Esophagus mucosa (tissue), 1 donor: Measurements from ENCODE around the gene PDXK. TPM values are rescaled to one million over a fixed set of nuclear protein-coding genes. Genes with fewer than 3 reads are reported as not detected.

Experiments used
- ATAC-seq: fragments of 200-7000 bp; cut with Tn5 transposase; one replicate; pipeline ENCODE4 v1.9.1; 2020
- total RNA-seq: library from RNA; stranded (reverse); gene quantifications from one replicate; pipeline ENCODE4 v1.2.4, GENCODE V29; 2023
- donor health status: DM: yes; HTN: yes; CAD: no.

The PDXK gene
- total RNA-seq, 1 donor from 2014 or later = 134 TPM

DNA sequence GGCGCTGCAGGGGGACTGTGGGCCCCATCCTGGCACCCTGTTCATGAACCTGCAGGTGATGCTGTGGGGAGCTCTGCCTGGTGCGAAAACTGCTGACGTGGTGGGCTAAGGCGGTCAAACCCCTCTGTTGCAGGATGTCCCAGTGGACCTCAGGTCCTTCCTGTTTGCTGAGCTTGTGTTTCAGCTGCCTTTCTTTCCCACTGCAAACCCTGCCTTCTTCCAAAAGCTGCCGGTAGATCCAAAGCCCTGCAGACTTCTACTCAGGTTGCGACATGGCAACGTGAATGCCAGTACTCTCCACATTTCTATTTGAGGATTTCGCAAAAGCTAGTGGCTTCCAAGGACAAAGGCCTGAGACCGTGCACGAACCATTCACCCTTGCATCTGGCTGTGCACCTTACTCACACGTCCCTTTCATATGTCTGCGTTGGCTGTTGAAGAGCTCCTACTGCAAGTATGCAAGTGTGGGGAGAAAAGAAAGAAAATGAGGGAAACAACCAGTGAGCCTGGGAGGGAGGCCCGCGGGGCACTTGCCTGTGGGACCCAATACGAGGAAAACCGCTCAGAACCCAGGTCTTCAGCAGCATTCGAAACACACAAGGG, 64.3 kb downstream of the PDXK start:
- peak; percentile 5 for ATAC-seq

DNA sequence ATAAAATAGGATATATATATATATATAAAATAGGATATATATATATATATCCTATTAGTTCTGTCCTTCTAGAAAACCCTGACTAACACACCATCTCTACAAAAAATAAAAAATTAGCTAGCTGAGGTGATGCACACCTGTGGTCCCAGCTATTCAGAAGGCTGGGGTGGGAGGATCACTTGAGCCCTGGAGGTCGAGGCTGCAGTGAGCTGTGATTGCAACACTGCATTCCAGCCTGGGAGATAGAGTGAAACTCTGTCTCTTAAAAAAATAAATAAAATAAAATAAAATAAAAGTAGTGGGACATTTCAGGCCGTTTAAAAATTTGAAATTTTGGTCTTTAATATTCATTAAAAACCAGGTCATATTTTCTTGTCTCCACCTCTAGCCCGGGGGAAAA, 66.2 kb downstream of the PDXK start:
- ATAC-seq = no peak

DNA sequence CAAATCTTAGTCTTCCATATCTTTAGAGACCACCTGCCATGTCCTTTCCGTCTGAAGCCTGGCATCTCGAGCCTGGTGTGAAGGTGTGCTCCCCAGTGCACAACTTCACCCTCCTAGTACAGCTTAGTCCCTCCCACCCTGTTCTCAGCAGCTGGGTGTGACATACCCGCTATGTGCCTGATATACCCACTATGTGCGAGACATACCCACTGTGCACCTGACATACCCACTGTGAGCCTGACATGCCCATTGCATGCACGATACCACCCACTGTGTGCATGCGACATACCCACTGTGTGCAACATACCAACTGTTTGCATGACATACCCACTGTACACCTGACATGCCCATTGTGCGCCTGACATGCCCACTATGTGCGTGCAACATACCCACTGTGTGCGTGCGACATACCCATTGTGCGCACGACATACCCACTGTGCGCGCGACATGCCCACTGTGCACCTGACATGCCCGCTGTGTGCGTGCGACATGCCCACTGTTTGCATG, 67.4 kb downstream of the PDXK start:
- peak; percentile 41 for ATAC-seq

DNA sequence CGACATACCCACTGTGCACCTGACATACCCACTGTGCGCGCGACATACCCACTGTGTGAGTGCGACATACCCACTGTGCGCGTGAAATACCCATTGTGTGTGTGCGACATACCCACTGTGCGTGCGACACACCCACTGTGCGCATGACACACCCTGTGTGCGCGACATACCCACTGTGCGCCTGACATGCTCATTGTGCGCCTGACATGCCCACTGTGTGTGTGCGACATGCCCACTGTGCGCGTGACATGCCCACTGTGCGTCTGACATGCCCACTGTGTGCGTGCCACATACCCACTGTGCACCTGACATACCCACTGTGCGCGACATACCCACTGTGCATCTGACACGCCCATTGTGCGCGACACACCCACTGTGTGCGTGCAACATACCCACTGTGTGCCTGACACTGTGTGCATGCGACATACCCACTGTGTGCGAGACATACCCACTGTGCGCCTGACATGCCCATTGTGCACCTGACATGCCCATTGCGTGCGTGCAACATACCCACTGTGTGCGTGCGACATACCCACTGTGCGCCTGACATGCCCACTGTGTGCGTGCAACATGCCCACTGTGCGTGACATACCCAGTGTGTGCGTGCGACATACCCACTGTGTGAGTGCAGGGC, 68.0 kb downstream of the PDXK start:
- ATAC-seq = peak; percentile 34

DNA sequence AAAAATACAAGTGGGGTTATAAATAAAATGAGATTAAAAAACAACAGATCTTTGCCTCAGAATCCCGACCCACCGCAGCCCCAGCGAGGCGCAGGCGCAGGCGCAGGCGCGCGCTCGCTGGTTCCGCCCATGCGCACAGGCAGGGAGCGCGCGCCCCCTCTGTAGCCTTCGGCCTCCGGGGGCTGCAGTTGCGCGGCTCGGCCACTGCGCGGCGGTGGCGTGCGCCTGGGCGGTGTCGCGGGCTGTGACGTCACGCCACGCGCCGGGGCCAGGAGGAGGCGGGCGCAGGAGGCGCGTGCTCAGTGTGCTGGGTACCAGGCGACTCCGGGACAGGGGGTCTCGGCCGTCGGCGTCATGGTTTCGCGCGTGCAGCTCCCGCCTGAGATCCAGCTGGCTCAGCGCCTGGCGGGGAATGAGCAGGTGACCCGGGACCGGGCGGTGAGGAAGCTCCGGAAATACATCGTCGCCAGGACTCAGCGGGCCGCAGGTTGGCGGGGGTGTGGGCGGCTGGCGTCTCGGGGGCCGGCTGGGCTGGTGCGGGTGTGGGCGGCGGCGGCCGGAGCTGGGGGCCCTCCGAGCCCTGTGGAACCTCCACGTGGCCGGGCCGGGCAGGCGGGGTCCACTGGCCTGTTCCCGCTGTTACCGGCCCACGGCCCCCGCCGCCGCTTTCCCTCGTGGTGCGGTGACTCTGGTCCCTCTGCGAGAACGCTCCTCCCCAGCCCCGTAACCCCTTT, 70.5 kb downstream of the PDXK start, which contains the start of gene RRP1:
Gene RRP1, plus strand, starts transcription at position 302 of the 734 bp plus-strand sequence. Its CDS starts 53 bp downstream, at position 355.
- ATAC-seq = peak; percentile 84

DNA sequence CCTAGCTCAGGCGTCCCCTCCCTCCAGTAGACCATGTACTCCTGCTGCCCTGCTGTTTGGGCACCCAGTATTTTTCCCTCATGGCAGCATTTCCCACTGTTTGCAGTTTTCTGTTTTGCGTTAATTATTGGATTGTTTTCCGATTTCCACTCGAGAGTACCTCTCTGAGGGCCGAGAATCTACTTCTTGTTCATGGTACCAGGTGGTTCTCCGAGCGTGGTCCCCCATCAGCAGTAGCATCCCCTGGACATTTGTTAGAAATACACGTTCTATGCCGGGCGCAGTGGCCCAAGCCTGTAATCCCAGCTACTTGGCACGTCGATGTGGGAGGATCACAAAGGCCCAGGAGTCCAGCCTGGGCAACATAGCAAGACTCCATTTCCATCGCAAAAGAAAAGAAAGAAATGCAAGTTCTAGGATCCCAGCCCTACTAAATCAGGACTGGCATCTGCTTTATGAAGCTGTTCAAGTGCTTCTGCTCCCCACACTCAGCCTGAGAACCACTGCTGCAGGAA, 71.1 kb downstream of the PDXK start:
- ATAC-seq = no peak

DNA sequence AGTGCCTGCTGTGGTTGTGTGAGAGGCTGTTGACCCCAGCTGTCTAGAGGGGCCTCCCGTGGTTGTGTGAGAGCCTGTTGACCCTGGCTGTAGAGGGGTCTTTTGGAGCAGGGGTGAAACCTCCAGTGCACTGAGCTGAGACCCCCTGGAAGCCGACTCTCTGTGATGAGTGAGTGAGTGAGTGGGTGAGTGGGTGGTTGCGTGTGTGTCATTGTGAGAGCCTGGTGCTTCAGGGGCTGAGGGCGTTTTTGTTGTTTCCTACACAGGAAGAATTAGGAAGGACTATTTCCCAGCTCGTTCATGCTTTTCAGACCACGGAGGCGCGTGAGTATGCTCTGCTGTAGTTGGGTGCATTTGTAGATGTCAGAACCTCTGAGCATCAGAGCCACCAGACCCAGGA, 73.5 kb downstream of the PDXK start:
- ATAC-seq = no peak

DNA sequence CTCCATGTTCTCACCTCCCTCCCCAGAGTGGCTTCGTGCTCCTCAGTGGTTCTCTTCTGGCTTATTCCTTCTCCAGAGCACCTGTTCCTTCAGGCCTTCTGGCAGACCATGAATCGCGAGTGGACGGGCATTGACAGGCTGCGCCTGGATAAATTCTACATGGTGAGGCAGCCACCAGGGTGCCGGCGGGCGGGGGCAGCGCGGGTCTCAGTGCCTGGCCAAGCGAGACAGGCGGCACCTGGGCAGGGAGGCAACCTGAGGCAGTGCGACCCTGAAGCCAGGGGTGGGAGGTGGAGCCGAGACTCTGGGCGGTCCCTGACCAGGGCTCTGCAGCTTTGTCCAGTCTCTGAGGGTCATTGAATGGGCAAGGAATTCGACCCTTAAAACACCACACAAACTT, 74.3 kb downstream of the PDXK start:
- ATAC-seq = no peak

DNA sequence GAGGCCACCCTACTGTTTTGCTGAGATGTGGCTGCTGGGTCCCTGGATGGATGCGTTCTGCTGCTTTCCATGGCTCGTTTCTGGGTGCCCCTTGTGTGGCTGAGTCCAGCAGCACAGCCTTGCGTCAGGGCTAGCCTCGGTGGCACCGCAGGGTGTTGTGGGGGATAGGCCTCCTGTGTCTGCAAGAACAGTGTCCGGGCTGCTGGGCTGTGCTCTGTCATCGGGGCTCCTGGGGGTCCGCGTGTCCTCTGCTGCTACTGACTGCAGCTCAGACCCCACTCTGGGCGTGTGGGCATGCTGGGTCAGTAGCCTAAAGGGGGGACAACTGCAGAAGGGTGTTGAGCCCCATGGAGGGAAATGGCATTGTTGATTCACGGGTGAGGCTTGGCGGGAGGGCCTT, 75.4 kb downstream of the PDXK start:
- ATAC-seq = no peak

DNA sequence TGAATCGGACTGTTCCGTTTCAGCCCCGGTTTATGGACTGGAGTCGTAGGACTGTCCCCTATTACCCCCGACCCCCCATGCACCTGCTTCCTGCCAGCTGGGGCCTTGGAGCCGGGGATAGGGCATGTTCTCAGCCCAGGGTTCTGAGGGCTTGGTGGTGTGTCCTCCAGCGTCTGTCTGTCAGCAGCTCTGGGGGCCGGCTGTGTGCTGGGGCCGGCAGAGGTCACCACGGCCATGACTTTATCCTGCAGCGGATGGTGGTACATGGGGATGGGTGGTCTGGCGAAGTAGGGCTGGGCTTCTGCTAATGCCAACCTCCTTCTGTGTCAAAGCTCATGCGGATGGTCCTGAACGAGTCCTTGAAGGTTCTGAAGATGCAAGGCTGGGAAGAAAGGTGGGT, 75.9 kb downstream of the PDXK start:
- ATAC-seq = no peak

DNA sequence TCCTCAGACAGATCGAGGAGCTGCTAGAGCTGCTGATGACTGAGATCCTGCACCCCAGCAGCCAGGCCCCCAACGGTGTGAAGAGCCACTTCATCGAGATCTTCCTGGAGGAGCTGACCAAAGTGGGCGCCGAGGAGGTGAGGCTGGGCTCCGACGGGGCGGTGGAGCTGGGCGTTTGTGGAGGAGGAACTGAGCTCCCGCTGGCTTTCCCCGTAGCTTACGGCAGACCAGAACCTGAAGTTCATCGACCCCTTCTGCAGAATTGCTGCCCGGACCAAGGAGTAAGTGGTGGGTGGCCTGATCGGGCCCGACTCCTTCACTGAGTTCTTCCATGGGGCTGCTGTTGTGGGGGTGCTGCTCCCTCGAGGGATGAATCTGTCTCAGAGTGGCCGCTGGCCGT, 78.5 kb downstream of the PDXK start:
- ATAC-seq = no peak

DNA sequence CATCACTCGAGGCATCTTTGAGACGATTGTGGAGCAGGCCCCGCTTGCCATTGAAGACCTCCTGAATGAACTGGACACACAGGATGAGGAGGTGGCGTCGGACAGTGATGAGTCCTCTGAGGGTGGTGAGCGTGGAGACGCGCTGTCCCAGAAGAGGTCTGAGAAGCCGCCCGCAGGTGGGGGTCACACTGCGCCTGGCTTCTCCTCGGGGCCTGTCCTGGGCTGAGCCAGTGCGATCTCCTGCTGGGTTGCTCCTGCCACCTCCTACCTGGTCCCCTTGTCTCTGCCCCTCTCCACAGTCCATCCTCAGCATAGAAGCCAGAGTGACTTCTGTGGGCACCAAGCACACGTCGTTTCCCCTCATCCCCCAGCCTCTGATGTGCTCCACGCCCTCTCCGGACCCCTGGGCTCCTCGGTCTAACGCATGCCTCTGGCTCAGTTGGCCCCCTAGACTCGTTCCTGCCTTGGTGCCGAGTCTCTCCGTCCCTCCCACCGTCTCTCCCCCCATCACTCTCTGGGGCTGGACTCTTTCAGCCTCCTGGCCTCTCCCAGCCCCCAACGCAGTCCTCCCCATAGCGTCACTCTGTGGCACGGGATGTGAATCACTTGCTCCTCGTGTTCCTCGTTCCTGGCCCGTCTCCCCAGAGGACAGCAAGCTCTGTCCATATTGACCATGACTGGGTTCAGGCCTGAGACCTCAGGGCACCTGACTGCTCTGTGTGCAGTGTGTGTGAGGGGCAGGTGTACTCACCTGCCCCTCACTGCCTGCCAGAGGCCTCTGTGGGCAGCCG, 79.2 kb downstream of the PDXK start:
- ATAC-seq = no peak

DNA sequence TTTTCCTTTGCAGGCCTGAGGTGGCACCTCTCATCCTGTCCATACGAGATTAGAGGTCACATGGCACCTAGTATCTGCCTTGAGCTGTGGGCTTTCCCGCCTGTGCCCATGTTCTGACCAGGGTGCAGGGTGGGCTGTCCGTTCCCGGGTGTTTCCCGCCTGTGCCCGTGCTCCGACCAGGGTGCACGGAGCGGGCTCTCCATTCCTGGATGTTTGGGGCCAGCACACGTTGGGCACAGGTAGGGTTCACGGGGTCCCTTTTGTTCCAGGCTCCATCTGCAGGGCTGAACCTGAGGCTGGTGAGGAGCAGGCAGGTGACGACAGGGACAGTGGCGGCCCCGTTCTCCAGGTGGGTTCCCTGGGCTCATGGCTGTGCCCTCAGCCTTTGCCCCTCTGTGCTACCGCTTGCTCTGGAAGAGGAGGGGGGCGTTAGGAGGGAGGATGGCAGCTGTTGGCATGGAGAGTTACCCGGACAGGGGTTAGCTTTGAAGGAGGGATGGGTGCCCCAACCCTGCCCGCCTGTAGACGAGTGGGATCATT, 80.4 kb downstream of the PDXK start:
- ATAC-seq = no peak

DNA sequence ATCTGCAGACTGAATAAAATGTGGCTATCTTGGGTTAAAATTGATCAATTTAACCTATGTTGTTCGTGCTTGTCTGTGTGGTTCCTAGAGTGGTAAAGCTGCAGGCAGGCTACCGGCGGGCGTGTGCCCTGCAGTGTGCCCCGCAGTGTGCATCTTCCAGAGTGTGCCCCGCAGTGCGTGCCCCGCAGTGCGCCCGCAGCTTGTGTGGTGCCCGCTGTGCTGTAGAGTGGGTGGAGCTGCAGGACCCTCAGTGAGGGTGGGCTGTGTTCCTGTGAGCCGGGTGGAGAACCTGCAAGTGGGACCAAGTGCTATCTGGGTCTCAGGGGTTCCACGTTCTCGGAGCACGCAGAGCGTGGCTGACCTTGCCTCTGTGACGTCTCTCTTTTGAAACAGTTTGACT, 81.2 kb downstream of the PDXK start:
- ATAC-seq = no peak

DNA sequence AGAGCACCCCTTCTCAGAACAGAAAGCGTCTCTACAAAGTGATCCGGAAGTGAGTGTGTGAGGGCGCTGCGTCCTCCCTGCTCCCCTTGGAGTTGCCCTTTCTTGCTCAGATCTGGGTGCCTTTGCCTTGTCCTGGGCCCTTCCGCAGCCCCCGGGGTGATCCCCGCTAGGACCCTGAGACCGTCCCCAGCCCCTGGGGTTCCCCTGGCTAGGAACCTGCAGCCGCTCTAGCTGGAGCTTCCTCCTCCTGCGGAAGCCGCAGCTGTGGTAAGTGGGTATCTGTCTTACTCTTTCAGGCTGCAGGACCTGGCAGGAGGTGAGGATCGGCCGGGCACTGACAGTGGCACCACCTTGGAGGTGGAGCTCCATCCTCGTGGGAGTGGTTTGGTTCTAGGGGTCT, 81.6 kb downstream of the PDXK start:
- ATAC-seq = no peak

DNA sequence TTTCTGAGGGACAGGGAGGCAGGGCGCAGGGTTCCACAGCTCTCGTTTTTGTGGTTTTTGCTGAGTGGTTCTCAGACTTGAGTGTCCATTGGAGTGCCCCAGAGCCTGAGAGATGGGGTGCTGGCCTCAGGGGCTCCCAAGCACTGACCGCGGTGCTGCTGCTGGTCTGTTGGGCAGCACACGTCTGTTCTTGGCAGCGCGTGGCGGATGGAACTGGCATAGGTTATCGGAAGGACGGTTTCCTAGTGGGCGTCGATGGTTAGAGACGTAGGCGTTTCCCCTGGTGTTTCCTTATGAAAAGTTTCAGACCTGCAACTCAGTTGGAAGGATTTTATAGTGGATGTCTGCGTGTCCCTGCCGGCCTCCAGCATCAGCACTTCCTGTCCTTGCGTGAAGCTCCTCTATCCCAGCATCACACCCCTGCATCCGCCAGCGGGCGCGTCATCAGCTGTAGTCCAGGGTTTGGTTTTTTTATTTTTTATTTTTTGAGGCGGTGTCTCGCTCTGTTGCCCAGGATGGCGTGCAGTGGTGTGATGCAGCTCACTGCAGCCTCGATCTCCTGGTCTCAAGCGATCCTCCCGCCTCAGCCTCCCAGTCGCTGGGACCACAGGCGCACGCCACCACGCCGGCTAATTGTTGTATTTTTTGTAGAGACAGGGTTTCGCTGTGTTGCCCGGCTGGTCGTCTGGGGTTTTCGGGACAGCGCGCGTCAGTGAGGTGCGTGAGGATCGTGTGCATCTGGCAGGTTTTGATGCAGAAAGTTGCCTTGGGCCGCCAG, 82.3 kb downstream of the PDXK start:
- ATAC-seq = no peak

DNA sequence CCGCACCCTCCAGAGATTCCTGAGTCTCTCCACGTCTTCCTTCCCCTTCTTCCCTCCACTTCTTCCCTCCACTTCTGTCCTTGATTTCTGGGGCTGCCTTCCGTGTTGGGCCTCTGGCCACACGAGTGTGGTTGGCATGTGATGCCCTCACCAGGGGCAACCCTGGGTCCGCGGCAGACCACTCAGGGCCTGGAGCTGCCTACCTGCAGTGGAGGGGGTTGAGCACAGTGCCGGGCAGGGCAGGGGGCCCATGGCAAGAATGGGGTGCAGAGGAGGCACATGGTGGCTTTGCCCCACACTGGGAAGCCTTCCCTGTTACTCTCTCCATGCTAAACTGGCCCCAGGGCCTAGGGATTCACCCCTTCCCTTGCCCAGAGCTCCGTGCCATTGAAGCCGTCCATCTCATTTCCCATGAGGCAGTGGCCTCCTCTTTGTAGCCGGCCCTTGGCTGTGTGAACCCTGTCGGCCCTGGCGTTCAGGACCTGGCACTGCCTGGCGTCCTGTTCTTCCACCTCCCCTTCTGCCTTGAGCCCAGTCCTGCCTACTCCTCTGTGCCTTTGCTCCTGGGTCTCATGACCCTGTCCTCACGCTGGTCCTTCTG, 83.9 kb downstream of the PDXK start:
- ATAC-seq = no peak

DNA sequence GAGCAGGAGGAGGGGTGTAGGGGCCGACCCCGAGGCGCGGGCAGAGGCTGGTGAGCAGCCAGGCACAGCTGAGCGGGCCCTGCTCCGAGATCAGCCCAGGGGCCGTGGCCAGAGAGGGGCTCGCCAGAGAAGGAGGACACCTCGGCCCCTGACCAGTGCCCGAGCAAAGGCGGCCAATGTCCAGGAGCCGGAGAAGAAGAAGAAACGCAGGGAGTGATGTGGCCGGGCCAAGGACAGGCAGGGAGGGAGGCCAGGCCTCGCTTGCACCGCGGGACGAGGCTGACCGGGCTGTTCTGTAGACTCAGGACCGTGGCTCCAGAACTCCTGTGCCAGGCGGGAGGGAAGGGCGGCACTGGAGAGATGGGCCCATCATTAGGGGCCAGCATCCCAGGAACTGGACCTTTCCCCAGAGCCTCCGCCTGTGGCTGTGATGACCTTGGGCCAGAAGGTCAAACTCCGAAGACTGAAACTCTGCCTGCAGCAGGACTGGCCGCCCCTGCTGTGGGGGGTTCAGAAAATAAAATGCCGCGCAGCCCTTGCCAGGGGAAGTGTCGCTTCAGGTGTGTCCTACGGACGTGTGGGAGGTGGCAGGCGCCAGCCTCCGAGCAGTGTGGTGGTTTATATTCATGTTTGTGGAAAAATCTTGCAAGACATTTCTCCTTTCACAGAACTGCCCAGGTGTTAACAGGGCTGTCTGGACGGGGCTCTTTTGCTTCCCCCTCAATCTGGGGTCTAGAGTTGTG, 84.8 kb downstream of the PDXK start:
- ATAC-seq = no peak

DNA sequence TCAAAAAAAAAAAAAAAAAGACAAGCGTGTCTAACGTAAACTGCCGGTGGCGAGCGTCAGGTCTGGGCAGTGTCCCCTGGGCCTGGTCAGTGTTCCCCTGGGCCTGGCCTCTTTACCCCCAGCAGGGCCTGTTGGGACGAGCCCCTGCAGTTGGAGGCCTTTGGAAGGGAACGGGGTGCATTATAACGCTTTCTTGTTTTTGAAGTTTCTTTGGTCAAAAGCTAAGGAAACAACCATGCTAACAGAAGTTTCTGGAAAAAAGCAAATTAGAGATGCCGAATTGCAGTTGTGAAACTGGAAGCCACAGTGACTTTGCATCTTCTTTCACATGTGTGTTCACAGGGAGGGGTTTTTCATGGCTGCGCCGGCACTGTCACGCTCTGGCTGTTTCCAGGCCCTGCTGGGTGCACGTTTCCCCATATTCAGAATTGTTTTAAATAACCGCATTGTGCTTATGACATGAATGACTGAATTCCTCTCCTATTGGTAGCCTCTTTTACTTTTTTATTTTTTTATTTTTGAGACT, 86.4 kb downstream of the PDXK start:
- no peak for ATAC-seq
